Measurements from ENCODE around the gene SLC3A2. TPM values are rescaled to one million over a fixed set of nuclear protein-coding genes. Genes with fewer than 3 reads are reported as not detected.

The SLC3A2 gene
- polyA plus RNA-seq (2013, experiment 1 of 2), result 325 TPM
- polyA plus RNA-seq (2013, experiment 2 of 2), result 333 TPM

- H3K36me3 ChIP-seq (ENCODE audit: control insufficient read depth, insufficient read depth, low read length), result peaks cover 23% of the 10 kb centered on the region
Observed at GRCh38 chr11:62880803-62881578, at the start of gene SLC3A2. Gene SLC3A2, plus strand, starts transcription at chr11:62880896. Its CDS starts 128 bp downstream, at chr11:62881024.

GRCh38 chr11:62830904-62831519 is 49.7 kb upstream of the SLC3A2 start:
- H2BK120ac ChIP-seq (ENCODE audit: low read depth, low read length), result no peak overlapping the region
- H3K4me3 ChIP-seq (ENCODE audit: low read length), result peak overlapping the region; percentile 90
- peaks cover 13% of the 10 kb centered on the region for H3K79me1 ChIP-seq (ENCODE audit: low read length)
- no peak overlapping the region for H2AK5ac ChIP-seq (ENCODE audit: low read length)
- no peaks in the 10 kb centered on the region for H3K27me3 ChIP-seq (ENCODE audit: insufficient read depth, low read length, poor library complexity)
- H3K4me2 ChIP-seq (ENCODE audit: low read length), result peak overlapping the region; percentile 90
- H3K36me3 ChIP-seq (ENCODE audit: control insufficient read depth, insufficient read depth, low read length), result peaks cover 8% of the 10 kb centered on the region
- no peak overlapping the region for H3K23ac ChIP-seq (ENCODE audit: low read length)
- H4K8ac ChIP-seq (ENCODE audit: low read depth, low read length), result no peak overlapping the region
- peaks cover 13% of the 10 kb centered on the region for H3K79me2 ChIP-seq (ENCODE audit: control insufficient read depth, insufficient read depth, low read length)
- peak overlapping the region; percentile 92 for H3K27ac ChIP-seq (ENCODE audit: low read depth, low read length)
- H4K5ac ChIP-seq (ENCODE audit: low read length), result no peak overlapping the region
- no peaks in the 10 kb centered on the region for H3K4me1 ChIP-seq (ENCODE audit: control insufficient read depth, low read depth, low read length)
- H3K18ac ChIP-seq (ENCODE audit: low read length), result peak overlapping the region; percentile 91
- H2BK15ac ChIP-seq (replicated peaks; ENCODE audit: low read depth), result no peak overlapping the region
- H3K4ac ChIP-seq (ENCODE audit: low read depth, low read length), result no peak overlapping the region
- peak overlapping the region; percentile 95 for H3K56ac ChIP-seq (ENCODE audit: low read length)
- peak; percentile 87 for DNase-seq
- peak overlapping the region; percentile 90 for H3K9ac ChIP-seq (ENCODE audit: low read length)
- no CpG with 5 or more reads among the region's 33 CpGs for WGBS (ENCODE audit: extremely low coverage, insufficient coverage, low lambda C conversion rate)
- peak overlapping the region; percentile 80 for H2BK5ac ChIP-seq (ENCODE audit: low read length)

More at GRCh38 chr11:62880803-62881578, at the start of gene SLC3A2:
- DNase-seq, result peak; percentile 92
- Histone ChIP-seq H3K4me1 (ENCODE audit: control insufficient read depth, low read depth, low read length) (peaks cover 10% of the 10 kb centered on the region), H2BK5ac (ENCODE audit: low read length) (peak within 1 kb of the TSS; percentile 95), H3K18ac (ENCODE audit: low read length) (peak within 1 kb of the TSS; percentile 81), H3K9ac (ENCODE audit: low read length) (peak within 1 kb of the TSS; percentile 100), H3K27ac (ENCODE audit: low read depth, low read length) (peak within 1 kb of the TSS; percentile 91), H3K4me2 (ENCODE audit: low read length) (peak within 1 kb of the TSS; percentile 91), H2BK15ac (replicated peaks; ENCODE audit: low read depth) (no peak within 1 kb of the TSS), H2AK5ac (ENCODE audit: low read length) (peak within 1 kb of the TSS; percentile 93), H3K4ac (ENCODE audit: low read depth, low read length) (peak within 1 kb of the TSS; percentile 99), H4K5ac (ENCODE audit: low read length) (no peak within 1 kb of the TSS), H4K8ac (ENCODE audit: low read depth, low read length) (no peak within 1 kb of the TSS), H3K79me1 (ENCODE audit: low read length) (peaks cover 21% of the 10 kb centered on the region), H3K27me3 (ENCODE audit: insufficient read depth, low read length, poor library complexity) (no peaks in the 10 kb centered on the region), H3K79me2 (ENCODE audit: control insufficient read depth, insufficient read depth, low read length) (peaks cover 62% of the 10 kb centered on the region), H3K4me3 (ENCODE audit: low read length) (peak within 1 kb of the TSS; percentile 99), H2BK120ac (ENCODE audit: low read depth, low read length) (peak within 1 kb of the TSS; percentile 82), H3K23ac (ENCODE audit: low read length) (peak within 1 kb of the TSS; percentile 95), H3K56ac (ENCODE audit: low read length) (peak within 1 kb of the TSS; percentile 100)
- WGBS (ENCODE audit: extremely low coverage, insufficient coverage, low lambda C conversion rate), result no CpG with 5 or more reads among the region's 69 CpGs

- Histone ChIP-seq H2BK5ac (ENCODE audit: low read length) (peak within 1 kb of the TSS; percentile 80), H2BK15ac (replicated peaks; ENCODE audit: low read depth) (no peak within 1 kb of the TSS), H3K23ac (ENCODE audit: low read length) (no peak within 1 kb of the TSS), H4K5ac (ENCODE audit: low read length) (no peak within 1 kb of the TSS), H3K79me2 (ENCODE audit: control insufficient read depth, insufficient read depth, low read length) (peaks cover 13% of the 10 kb centered on the region), H3K4me3 (ENCODE audit: low read length) (peak within 1 kb of the TSS; percentile 92), H3K18ac (ENCODE audit: low read length) (peak within 1 kb of the TSS; percentile 91), H3K79me1 (ENCODE audit: low read length) (peaks cover 14% of the 10 kb centered on the region), H2BK120ac (ENCODE audit: low read depth, low read length) (peak within 1 kb of the TSS; percentile 63), H3K4ac (ENCODE audit: low read depth, low read length) (peak within 1 kb of the TSS; percentile 66), H3K56ac (ENCODE audit: low read length) (peak within 1 kb of the TSS; percentile 97), H3K4me2 (ENCODE audit: low read length) (peak within 1 kb of the TSS; percentile 90), H3K4me1 (ENCODE audit: control insufficient read depth, low read depth, low read length) (no peaks in the 10 kb centered on the region), H3K27me3 (ENCODE audit: insufficient read depth, low read length, poor library complexity) (no peaks in the 10 kb centered on the region), H3K9ac (ENCODE audit: low read length) (peak within 1 kb of the TSS; percentile 92), H3K36me3 (ENCODE audit: control insufficient read depth, insufficient read depth, low read length) (peaks cover 8% of the 10 kb centered on the region), H3K27ac (ENCODE audit: low read depth, low read length) (peak within 1 kb of the TSS; percentile 92), H4K8ac (ENCODE audit: low read depth, low read length) (no peak within 1 kb of the TSS), H2AK5ac (ENCODE audit: low read length) (no peak within 1 kb of the TSS)
- peak; percentile 99 for DNase-seq
- WGBS (ENCODE audit: extremely low coverage, insufficient coverage, low lambda C conversion rate), result no CpG with 5 or more reads among the region's 65 CpGs
Observed at GRCh38 chr11:62831520-62832335, 49.0 kb upstream of the SLC3A2 start, which contains the start of gene STX5. Gene STX5, minus strand, starts transcription at chr11:62832051. Its CDS starts 808 bp downstream, at chr11:62831243.

- no peak within 1 kb of the TSS for H2BK15ac ChIP-seq (replicated peaks; ENCODE audit: low read depth)
- H3K79me1 ChIP-seq (ENCODE audit: low read length), result peaks cover 14% of the 10 kb centered on the region
- peak within 1 kb of the TSS; percentile 66 for H3K4ac ChIP-seq (ENCODE audit: low read depth, low read length)
- H2BK120ac ChIP-seq (ENCODE audit: low read depth, low read length), result peak within 1 kb of the TSS; percentile 63
- peak within 1 kb of the TSS; percentile 92 for H3K4me3 ChIP-seq (ENCODE audit: low read length)
- H2AK5ac ChIP-seq (ENCODE audit: low read length), result no peak within 1 kb of the TSS
- no peaks in the 10 kb centered on the region for H3K27me3 ChIP-seq (ENCODE audit: insufficient read depth, low read length, poor library complexity)
- peaks cover 16% of the 10 kb centered on the region for H3K79me2 ChIP-seq (ENCODE audit: control insufficient read depth, insufficient read depth, low read length)
- H2BK5ac ChIP-seq (ENCODE audit: low read length), result no peak within 1 kb of the TSS
- no peaks in the 10 kb centered on the region for H3K4me1 ChIP-seq (ENCODE audit: control insufficient read depth, low read depth, low read length)
- peaks cover 8% of the 10 kb centered on the region for H3K36me3 ChIP-seq (ENCODE audit: control insufficient read depth, insufficient read depth, low read length)
- WGBS (ENCODE audit: extremely low coverage, insufficient coverage, low lambda C conversion rate), result no CpG with 5 or more reads among the region's 40 CpGs
- no peak within 1 kb of the TSS for H4K8ac ChIP-seq (ENCODE audit: low read depth, low read length)
- H4K5ac ChIP-seq (ENCODE audit: low read length), result no peak within 1 kb of the TSS
- peak within 1 kb of the TSS; percentile 78 for H3K27ac ChIP-seq (ENCODE audit: low read depth, low read length)
- H3K9ac ChIP-seq (ENCODE audit: low read length), result peak within 1 kb of the TSS; percentile 92
- peak within 1 kb of the TSS; percentile 82 for H3K18ac ChIP-seq (ENCODE audit: low read length)
- peak within 1 kb of the TSS; percentile 63 for H3K4me2 ChIP-seq (ENCODE audit: low read length)
- DNase-seq, result no peak
- H3K23ac ChIP-seq (ENCODE audit: low read length), result no peak within 1 kb of the TSS
- peak within 1 kb of the TSS; percentile 97 for H3K56ac ChIP-seq (ENCODE audit: low read length)
Observed at GRCh38 chr11:62832336-62833234, 48.1 kb upstream of the SLC3A2 start, which contains the start of gene TEX54. Gene TEX54, minus strand, starts transcription at chr11:62832841.

GRCh38 chr11:62835336-62835735 is 45.4 kb upstream of the SLC3A2 start:
- Histone ChIP-seq H2AK5ac (ENCODE audit: low read length) (no peak overlapping the region), H3K27ac (ENCODE audit: low read depth, low read length) (no peak overlapping the region), H3K27me3 (ENCODE audit: insufficient read depth, low read length, poor library complexity) (no peaks in the 10 kb centered on the region), H4K5ac (ENCODE audit: low read length) (no peak overlapping the region), H3K56ac (ENCODE audit: low read length) (no peak overlapping the region), H3K36me3 (ENCODE audit: control insufficient read depth, insufficient read depth, low read length) (peaks cover 8% of the 10 kb centered on the region), H3K18ac (ENCODE audit: low read length) (no peak overlapping the region), H4K8ac (ENCODE audit: low read depth, low read length) (no peak overlapping the region), H2BK15ac (replicated peaks; ENCODE audit: low read depth) (no peak overlapping the region), H3K79me2 (ENCODE audit: control insufficient read depth, insufficient read depth, low read length) (peaks cover 21% of the 10 kb centered on the region), H2BK120ac (ENCODE audit: low read depth, low read length) (no peak overlapping the region), H3K4me2 (ENCODE audit: low read length) (no peak overlapping the region), H3K4me3 (ENCODE audit: low read length) (no peak overlapping the region), H3K79me1 (ENCODE audit: low read length) (peaks cover 15% of the 10 kb centered on the region), H2BK5ac (ENCODE audit: low read length) (no peak overlapping the region), H3K4ac (ENCODE audit: low read depth, low read length) (no peak overlapping the region), H3K4me1 (ENCODE audit: control insufficient read depth, low read depth, low read length) (no peaks in the 10 kb centered on the region), H3K9ac (ENCODE audit: low read length) (no peak overlapping the region), H3K23ac (ENCODE audit: low read length) (no peak overlapping the region)
- WGBS (ENCODE audit: extremely low coverage, insufficient coverage, low lambda C conversion rate), result no CpG with 5 or more reads among the region's 8 CpGs
- DNase-seq, result no peak
